CD4-positive, alpha-beta T cell treated with Interleukin-1 beta for 1 hour (primary cell): ENCODE data around the gene UNK.

Source experiments
- DNase-seq, 2 donors: peaks; one replicate each; pipeline ENCODE4 v3.0.0-alpha.2; 2020 to 2022

UNK gene, protein sequence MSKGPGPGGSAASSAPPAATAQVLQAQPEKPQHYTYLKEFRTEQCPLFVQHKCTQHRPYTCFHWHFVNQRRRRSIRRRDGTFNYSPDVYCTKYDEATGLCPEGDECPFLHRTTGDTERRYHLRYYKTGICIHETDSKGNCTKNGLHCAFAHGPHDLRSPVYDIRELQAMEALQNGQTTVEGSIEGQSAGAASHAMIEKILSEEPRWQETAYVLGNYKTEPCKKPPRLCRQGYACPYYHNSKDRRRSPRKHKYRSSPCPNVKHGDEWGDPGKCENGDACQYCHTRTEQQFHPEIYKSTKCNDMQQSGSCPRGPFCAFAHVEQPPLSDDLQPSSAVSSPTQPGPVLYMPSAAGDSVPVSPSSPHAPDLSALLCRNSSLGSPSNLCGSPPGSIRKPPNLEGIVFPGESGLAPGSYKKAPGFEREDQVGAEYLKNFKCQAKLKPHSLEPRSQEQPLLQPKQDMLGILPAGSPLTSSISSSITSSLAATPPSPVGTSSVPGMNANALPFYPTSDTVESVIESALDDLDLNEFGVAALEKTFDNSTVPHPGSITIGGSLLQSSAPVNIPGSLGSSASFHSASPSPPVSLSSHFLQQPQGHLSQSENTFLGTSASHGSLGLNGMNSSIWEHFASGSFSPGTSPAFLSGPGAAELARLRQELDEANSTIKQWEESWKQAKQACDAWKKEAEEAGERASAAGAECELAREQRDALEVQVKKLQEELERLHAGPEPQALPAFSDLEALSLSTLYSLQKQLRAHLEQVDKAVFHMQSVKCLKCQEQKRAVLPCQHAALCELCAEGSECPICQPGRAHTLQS

DNA sequence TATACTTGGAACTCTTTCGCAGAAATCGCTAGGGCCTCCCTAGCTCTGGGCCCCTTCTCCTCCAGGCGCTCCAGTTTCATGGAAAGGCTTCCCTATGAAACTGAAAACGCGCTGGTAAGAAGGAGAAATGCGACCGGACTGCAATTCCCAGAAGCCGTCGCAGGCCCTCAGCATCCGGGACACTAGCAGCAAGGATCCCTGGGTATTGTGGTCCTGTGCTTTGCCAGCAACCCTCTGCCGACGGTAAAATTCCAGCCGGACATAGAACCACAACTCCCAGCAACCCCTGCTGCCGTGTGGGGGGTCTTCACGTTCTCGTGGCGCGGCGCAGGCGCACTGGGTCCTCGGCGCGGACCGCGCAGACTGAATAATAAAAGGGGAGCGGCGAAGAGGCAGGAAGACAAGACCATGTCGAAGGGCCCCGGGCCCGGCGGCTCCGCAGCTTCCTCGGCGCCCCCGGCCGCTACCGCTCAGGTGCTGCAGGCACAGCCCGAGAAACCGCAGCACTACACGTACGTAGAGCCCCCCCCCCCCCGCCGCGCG is at the start of gene UNK:
Gene UNK, plus strand, starts transcription at position 334 of the 543 bp plus-strand sequence. Its CDS starts 75 bp downstream, at position 409.
- DNase-seq = peak; percentile 98

DNA sequence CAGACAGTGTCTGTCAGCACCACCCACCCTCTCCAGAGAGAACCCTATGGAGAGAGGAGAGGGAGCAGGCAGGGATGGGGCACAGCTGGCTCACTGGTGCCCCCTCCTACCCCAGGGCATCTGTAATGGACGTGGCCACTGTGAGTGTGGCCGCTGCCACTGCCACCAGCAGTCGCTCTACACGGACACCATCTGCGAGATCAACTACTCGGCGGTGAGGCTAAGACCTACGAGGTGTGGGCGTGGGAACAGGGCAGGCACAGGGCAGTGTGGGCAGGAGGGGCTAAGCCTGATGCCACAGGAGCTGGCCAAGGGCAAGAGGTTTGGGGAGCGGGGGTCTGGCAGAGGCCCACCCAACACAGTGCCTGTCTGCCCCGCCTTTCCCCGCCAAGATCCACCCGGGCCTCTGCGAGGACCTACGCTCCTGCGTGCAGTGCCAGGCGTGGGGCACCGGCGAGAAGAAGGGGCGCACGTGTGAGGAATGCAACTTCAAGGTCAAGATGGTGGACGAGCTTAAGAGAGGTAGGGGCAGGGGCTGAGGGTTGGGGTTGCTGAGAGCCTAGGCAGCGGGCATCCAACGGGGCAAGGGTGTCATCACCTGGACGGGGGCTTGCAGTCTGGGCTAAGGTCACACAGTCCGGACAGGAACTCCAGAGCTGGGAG is 48.3 kb upstream of the UNK start:
- DNase-seq = no peak

DNA sequence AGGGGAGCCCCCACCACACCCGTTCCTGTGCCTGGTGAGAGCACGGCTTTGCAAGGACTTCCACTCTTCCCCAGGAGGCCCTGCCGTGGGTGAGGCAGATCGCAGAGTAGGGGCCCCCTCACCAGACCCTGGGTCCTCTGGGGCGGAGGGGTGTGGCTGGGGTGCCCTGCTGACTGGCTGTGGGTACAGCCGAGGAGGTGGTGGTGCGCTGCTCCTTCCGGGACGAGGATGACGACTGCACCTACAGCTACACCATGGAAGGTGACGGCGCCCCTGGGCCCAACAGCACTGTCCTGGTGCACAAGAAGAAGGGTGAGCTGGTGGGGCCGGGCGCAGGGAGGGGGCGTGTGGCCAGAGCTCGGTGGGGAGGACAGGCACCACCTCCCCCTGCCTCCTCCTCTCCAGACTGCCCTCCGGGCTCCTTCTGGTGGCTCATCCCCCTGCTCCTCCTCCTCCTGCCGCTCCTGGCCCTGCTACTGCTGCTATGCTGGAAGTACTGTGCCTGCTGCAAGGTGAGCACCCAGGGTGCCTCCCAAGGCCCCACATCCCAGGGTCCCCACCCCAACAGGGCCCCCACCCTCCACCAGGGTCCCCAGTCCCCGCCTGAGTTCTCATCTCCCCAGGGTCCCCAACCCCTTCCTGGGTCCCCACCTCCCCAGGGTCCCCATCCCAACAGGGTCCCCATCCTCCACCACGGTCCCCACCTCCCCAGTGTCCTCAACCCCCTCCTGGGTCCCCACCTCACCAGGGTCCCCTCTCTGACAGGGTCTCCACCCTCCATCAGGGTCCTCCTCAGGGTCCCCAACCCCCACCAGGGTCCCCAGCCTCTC is 47.3 kb upstream of the UNK start:
- DNase-seq = no peak

DNA sequence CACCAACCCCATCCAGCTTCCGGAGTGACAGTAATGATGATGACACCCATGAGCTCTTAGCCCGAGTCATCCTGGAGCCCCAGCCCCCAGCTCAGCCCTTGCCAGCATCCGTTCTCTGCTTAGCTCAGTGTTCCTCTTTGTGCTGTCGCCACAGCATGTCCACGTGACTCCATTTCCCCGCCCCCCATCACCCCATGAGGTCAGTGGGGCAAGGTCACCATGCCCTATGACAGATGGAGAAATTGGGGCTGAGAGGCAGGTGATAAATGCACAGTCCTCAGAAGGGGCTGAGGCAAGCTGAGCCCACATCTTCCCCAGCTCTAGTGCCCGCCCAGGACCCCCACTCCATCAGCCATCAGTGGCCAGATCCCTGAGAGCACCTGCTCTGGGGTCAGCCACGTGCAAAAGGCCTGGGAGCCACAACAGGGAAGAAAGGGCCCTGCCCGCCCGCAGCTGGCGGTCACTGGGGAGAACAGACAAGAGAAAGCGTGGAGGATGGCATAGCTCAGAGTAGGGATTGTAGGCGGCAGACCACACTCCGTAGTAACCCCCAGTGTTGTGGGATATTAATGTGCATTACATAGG is 46.3 kb upstream of the UNK start:
- peak in 1 of 2 donors; percentile 83 for DNase-seq

DNA sequence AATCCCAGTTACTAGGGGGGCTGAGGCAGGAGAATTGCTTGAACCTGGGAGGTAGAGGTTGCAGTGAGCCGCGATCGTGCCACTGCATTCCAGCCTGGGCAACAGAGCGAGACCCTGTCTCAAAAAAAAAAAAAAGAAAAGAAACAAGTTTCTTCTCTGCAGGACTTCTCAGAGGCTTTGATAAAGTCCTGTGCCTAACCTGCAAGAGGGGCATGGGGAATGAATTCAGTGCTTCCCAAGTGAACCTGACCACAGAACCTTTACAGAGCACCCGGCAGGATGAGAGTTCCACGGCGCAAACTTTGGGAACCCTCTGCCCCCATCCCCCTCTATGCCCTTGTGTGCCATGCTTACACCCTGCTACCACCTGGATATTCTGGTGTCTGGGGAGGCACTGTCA is 45.4 kb upstream of the UNK start:
- no peak for DNase-seq

DNA sequence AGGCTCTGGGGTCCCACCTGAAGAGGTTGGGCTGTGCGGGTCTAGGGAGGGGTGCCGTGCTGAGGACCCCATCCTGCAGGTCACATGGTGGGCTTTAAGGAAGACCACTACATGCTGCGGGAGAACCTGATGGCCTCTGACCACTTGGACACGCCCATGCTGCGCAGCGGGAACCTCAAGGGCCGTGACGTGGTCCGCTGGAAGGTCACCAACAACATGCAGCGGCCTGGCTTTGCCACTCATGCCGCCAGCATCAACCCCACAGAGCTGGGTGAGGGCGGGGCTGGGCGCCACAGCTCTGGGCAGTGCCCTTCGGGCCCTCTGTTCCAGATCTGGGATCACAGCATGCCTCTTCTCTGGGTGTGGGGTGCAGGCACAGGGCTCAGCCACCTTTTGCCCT is 44.8 kb upstream of the UNK start:
- no peak for DNase-seq

DNA sequence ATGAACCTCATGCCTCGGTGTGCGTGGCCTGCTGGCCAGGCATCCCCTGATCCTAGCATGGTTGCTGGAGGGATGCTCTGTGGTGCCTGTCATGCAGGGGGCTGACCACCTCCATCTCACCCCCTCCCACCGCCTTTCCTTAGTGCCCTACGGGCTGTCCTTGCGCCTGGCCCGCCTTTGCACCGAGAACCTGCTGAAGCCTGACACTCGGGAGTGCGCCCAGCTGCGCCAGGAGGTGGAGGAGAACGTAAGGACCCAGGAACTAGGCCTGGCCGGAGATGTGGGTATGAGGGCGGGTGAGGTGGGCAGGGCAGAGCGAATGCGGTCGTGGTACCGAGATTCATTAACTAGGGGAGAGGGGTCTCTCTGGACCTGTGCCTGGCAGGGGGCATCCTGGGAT is 44.4 kb upstream of the UNK start:
- DNase-seq = no peak

DNA sequence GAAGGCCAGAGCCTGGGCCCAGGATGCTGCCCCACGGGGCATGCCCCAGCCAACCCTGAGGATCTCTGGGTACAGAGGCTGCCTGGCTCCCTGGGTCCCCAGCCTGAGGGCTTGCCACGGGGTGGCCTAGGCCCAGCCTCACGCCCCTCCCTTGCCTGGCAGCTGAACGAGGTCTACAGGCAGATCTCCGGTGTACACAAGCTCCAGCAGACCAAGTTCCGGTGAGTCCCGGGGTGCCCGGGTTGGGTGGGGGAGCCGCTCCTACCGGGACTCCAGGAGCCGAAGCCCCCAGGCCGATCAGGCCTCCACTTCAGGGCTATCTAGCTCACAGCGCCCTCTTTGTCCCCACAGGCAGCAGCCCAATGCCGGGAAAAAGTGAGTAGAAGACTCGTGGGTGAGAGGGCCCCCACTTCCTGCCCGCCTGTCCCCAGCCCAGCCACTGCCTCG is 44.0 kb upstream of the UNK start:
- no peak for DNase-seq

DNA sequence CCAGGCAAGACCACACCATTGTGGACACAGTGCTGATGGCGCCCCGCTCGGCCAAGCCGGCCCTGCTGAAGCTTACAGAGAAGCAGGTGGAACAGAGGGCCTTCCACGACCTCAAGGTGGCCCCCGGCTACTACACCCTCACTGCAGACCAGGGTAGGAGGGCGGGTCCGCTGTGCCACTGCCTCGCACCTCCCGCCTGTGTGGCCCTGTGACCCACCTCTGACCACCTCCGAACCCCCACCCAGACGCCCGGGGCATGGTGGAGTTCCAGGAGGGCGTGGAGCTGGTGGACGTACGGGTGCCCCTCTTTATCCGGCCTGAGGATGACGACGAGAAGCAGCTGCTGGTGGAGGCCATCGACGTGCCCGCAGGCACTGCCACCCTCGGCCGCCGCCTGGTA is 42.3 kb upstream of the UNK start:
- no peak for DNase-seq

DNA sequence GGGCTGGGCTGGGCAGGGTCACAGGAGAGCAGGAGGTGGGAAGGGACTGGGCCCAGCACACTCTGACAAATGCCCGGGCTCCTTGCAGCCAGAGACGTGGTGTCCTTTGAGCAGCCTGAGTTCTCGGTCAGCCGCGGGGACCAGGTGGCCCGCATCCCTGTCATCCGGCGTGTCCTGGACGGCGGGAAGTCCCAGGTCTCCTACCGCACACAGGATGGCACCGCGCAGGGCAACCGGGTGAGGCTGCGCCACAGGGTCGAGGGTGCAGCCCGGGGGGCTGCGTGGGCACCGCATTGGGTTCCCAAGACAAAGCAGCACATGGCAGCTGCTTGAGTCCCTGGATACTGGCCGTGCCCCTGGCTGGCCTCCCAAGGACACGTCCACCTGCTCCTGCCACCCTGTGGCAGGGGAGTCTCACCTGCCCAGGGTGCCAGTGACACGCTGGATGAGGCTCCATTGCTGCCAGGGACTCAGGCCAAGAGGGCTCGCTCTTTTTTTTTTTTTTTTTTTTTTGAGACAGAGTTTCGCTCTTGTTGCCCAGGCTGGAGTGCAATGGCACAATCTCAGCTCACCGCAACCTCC is 40.9 kb upstream of the UNK start:
- DNase-seq = no peak

DNA sequence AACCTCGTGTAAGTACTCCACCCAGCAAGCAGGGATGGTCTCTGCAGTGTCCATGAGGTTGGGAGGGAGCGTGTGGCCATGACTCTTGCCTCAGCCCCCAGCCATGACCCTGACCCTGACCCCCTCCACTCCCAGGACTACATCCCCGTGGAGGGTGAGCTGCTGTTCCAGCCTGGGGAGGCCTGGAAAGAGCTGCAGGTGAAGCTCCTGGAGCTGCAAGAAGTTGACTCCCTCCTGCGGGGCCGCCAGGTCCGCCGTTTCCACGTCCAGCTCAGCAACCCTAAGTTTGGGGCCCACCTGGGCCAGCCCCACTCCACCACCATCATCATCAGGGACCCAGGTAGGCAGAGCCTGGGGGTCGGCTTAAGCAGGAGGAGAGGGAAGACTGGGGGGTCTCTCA is 35.9 kb upstream of the UNK start:
- no peak for DNase-seq

DNA sequence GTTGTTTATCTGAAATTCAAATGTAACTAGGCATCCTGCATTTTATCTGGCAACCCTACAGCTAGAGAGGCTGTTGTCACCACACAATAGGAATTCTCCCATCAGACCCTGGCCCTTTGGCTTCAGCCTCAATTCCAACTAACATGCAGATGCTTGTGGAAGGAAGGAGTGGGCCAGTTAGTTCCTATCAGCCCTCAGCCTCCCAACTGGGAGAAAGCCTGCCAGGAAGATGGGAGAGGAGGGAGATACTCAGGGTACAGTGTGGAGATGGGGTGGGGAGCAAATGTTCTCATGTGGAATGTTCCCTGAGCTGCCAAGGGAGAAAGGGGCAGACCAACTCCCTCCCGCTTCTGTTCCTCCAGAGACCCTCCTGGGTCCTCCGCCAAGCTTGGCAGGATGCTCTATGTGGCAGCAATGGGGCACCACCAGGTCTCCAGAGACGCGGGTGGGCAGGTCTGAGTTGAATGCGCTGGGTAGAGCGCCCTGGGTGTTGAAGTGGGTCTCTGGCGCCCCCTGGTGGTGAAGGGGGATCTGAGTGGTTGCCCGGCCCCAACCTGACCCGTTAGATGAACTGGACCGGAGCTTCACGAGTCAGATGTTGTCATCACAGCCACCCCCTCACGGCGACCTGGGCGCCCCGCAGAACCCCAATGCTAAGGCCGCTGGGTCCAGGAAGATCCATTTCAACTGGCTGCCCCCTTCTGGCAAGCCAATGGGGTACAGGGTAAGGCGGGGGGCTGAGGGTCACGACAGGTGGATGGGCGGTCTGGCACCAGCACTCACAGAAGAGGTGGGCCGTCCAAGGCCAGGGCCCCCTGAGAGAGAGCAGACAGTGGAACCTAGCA is 34.8 kb upstream of the UNK start:
- peak; percentile 86 to 87 for DNase-seq

DNA sequence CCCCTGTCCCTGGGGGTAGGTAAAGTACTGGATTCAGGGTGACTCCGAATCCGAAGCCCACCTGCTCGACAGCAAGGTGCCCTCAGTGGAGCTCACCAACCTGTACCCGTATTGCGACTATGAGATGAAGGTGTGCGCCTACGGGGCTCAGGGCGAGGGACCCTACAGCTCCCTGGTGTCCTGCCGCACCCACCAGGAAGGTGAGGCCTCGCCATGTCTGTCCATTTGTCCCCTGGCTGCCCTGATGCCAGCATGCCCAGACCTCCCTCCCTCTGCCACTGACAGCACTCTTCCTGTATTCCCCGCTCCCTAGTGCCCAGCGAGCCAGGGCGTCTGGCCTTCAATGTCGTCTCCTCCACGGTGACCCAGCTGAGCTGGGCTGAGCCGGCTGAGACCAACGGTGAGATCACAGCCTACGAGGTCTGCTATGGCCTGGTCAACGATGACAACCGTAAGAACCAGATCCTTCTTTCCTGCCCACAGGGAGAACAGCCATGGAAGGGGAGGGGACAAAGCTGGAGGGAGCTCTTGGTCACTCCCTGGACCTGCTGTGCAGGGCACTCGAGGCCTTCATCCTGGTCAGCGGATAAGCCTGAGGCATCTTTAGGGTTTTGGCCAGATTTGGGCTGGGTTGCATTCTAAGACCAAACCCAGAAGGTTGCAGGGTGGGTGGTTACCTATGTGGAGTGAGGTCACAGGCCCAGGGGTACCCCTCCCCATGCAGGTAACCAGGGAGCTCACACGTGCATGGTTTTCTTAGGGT is 33.8 kb upstream of the UNK start:
- no peak for DNase-seq

DNA sequence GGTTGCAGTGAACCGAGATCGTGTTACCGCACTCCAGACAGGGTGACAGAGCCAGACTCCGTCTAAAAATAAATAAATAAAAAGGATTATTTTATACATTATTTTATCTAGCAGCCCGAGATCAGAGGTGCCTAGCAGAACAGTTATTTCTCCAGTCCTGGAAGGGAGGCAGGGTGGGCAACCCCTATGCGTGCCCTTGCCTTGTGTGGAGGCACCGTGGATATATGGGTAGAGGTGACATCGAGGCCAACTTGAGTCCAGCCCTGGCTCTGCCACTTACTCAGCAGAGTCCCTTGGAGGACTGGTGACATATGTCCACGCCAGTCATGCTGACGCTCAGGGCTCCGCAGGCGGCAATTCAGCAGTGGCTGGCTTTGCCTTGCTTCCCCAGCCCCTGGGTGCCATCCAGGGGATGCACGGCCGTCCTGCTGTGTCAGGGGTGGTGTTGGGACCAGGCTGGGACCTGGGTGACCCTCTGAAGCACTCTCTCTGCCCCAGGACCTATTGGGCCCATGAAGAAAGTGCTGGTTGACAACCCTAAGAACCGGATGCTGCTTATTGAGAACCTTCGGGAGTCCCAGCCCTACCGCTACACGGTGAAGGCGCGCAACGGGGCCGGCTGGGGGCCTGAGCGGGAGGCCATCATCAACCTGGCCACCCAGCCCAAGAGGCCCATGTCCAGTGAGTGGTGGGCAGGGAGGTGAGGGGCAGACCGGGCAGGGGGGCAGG is 32.8 kb upstream of the UNK start:
- no peak for DNase-seq

DNA sequence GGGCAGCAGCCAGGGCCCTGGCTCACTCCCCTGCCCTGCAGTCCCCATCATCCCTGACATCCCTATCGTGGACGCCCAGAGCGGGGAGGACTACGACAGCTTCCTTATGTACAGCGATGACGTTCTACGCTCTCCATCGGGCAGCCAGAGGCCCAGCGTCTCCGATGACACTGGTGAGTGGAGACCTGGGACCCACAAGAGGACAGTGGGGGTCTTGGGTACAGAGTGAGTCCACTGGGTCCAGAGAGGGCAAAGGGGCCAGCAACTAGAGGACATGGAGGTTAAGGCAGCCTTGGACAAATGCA is 32.2 kb upstream of the UNK start:
- DNase-seq = no peak

DNA sequence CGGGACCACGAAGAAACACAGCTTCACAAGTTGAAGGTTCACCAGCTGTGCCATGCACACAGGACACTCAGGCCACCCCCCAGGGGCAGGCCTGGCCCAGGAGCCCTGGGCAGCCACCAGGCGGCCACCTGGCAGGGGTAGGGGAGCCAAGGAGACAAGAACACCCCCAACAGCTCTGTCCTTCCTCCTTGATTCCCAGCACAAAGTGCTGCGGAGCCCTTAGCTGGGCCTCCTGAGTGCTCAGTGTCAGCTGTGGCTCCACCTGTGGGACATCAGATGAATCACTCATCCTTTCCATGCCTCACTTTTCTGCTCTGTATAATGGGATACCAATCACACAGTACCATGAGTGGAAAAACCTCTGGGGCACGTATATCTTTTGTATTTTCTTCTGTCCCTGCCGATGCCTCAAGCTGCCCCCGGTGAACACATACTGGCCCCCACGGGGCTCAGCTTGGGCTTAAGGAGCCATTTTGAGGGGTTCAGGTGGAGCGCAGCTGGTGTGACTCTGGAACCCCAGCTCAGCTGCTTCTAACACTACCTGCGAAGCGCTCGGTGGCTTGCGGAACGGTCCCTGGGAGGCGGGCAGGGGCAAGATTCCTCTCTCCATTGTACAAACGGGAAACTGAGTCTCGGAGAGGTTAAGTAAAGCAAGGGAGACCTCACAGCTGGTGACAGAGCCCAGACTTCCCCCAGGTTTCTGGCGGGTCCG is 31.6 kb upstream of the UNK start:
- DNase-seq = no peak

DNA sequence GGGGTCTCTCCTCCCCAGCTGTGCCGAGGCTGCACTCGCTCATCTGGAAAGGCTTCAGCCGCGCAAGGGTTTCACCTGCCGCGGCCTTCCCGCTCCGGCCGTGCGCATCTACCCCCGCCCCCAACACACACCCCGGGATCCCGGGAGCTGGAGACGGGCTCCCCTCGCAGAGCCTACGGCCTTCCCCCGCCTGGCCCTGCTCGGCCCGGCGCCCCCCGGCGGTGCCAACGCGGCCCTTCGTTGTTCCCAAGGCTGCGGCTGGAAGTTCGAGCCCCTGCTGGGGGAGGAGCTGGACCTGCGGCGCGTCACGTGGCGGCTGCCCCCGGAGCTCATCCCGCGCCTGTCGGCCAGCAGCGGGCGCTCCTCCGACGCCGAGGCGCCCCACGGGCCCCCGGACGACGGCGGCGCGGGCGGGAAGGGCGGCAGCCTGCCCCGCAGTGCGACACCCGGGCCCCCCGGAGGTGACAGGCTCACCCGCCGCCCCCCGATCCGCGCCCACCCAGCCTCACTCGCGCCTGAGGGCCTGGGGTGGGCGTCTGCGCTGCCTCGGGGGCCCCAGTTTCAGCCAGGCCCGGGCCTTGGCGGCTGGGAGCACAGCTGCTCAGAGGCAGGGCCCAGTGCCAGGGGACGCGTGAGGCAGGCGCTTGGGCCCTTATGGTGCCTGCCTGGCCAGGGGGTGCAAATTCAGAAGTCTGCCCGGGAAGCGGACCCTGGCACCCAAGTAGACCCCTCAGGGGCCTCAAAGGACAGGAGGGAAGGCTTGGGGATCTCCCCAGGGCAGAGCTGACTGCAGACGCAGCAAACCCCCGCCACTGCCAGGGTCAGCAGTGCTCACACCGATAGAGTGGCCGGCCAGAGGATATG is 30.9 kb upstream of the UNK start:
- DNase-seq = peak; percentile 76 to 80
